Measurements from ENCODE around the gene WDR1. TPM values are rescaled to one million over a fixed set of nuclear protein-coding genes. Genes with fewer than 3 reads are reported as not detected.

The WDR1 gene
- total and polyA plus RNA-seq, 2 of the 13 experiments (the other 11 are each of a cell fraction or from before 2014, with no cell fraction given) = 106 to 198 TPM

- 96% methylated on average over 7 of the region's 7 CpGs for WGBS (ENCODE audit: low lambda C conversion rate)
- Histone ChIP-seq H3K27ac (ENCODE audit: extremely low read length, insufficient read depth, low read length) (no peak overlapping the region), H3K4me2 (ENCODE audit: low read depth, low read length) (no peak overlapping the region), H2AFZ (ENCODE audit: low read length) (no peak overlapping the region), H3K36me3 (replicated peaks in 1 of 2; ENCODE audit: control insufficient read depth in 1 of 2, insufficient read depth in 2 of 2, low read length in 2 of 2) (peaks cover 17 to 41% of the 10 kb centered on the region in 2 experiments; a peak in 4 of 5 replicates), H4K20me1 (ENCODE audit: insufficient read depth, low read length) (no peaks in the 10 kb centered on the region), H3K9me3 (ENCODE audit: low read length) (no peaks in the 10 kb centered on the region), H3K27me3 (ENCODE audit: control insufficient read depth in 1 of 2, insufficient read depth in 2 of 2, low read length in 2 of 2) (no peaks in the 10 kb centered on the region), H3K79me2 (ENCODE audit: insufficient read depth, low read length) (no peaks in the 10 kb centered on the region), H3K4me3 (replicated peaks in 1 of 3; ENCODE audit: insufficient read depth in 1 of 3, low read depth in 2 of 3, low read length in 3 of 3) (no peak overlapping the region), H3K4me1 (ENCODE audit: insufficient read depth, low read length) (peaks cover 12% of the 10 kb centered on the region), H3K9ac (ENCODE audit: insufficient read depth, low read depth, low read length) (no peak overlapping the region)
- BruUV-seq (replicated peaks) = no TSS peak
- ChIA-PET CTCF (ENCODE audit: low intra/inter-chr PET ratio, low total read pairs) (no interaction called here), POLR2A (no interaction called here)
- TF ChIP-seq POLR2AphosphoS5 (IDR thresholded peaks at IDR 0.05; ENCODE audit: low read depth, low read length) = 0 out of 2 replicates have a peak, but pooled peaks have one; percentile 4
- TF ChIP-seq POLR2AphosphoS2 (IDR thresholded peaks at IDR 0.05; ENCODE audit: low read depth, low read length) = 0 out of 2 replicates have a peak, but pooled peaks have one; percentile 47
- TF ChIP-seq RBM22 (optimal IDR thresholded peaks at IDR 0.05; ENCODE audit: low read length) = peak; percentile 72
- no peak for TF ChIP-seq ZNF780A (CRISPR knock-in tag; IDR thresholded peaks at IDR 0.05)
- ATAC-seq (no peak), DNase-seq (ENCODE audit: low spot score) (no peak), FAIRE-seq (no peak)
- in situ Hi-C loops (cut with HindIII; ENCODE audit: extremely low pct_ligation_motif_present, low pct_unique_long_range_greater_than_20kb) (no loop called here), intact Hi-C loops (cut with micrococcal nuclease; ENCODE audit: unreplicated experiment) (no loop called here)
Observed at GRCh38 chr4:10072420-10073017, 44.1 kb downstream of the WDR1 start.

DNA sequence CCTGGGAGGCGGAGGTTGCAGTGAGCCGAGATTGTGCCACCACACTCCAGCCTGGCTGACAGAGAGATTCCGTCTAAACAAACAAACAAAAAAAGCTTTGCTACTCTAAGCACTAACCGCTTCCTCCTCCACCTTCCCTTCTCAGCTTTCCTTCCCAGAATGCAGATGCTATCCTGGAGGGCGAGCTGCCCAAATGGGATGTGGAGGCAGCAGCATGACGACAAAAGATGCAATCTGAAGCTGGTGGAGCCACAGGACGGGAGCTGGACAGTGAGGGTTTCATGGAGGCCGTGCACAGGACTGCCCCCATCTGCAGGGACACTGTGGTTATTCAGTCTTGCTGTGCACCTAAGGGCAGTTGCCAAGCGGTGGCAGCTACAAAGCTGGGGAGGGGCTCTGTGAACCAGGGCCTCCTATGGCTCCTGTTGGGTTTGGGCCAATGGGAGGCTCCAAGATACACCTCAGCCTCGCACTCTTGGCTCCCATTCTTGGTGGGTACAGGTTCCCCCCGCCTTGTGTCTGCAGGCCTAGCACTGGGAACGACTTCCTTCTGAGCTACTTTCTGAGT, 47.4 kb downstream of the WDR1 start:
- Histone ChIP-seq H3K9ac (ENCODE audit: insufficient read depth, low read depth, low read length) (no peak overlapping the region), H3K36me3 (replicated peaks in 1 of 2; ENCODE audit: control insufficient read depth in 1 of 2, insufficient read depth in 2 of 2, low read length in 2 of 2) (peaks cover 3 to 7% of the 10 kb centered on the region in 2 experiments; a peak in 2 of 5 replicates), H3K79me2 (ENCODE audit: insufficient read depth, low read length) (no peaks in the 10 kb centered on the region), H3K27ac (ENCODE audit: extremely low read length, insufficient read depth, low read length) (no peak overlapping the region), H4K20me1 (ENCODE audit: insufficient read depth, low read length) (no peaks in the 10 kb centered on the region), H3K4me2 (ENCODE audit: low read depth, low read length) (no peak overlapping the region), H2AFZ (ENCODE audit: low read length) (no peak overlapping the region), H3K27me3 (ENCODE audit: control insufficient read depth in 1 of 2, insufficient read depth in 2 of 2, low read length in 2 of 2) (no peaks in the 10 kb centered on the region), H3K9me3 (ENCODE audit: low read length) (no peaks in the 10 kb centered on the region), H3K4me3 (replicated peaks in 1 of 3; ENCODE audit: insufficient read depth in 1 of 3, low read depth in 2 of 3, low read length in 3 of 3) (no peak overlapping the region), H3K4me1 (ENCODE audit: insufficient read depth, low read length) (peaks cover 13% of the 10 kb centered on the region)
- no TSS peak for BruUV-seq (replicated peaks)
- CTCF ChIA-PET (ENCODE audit: low intra/inter-chr PET ratio, low total read pairs) = no interaction called here
- in situ Hi-C loops (cut with HindIII; ENCODE audit: extremely low pct_ligation_motif_present, low pct_unique_long_range_greater_than_20kb) (no loop called here), intact Hi-C loops (cut with micrococcal nuclease; ENCODE audit: unreplicated experiment) (no loop called here)
- FAIRE-seq = no peak
- DNase-seq (ENCODE audit: low spot score) = no peak
- 92% methylated on average over 11 of the region's 12 CpGs for WGBS (ENCODE audit: low lambda C conversion rate)
- POLR2A ChIA-PET = no interaction called here
- ATAC-seq = peak; percentile 47
- no peak for TF ChIP-seq ARNTL (CRISPR knock-in tag; IDR thresholded peaks at IDR 0.05)
- no peak for TF ChIP-seq ZNF878 (CRISPR knock-in tag; IDR thresholded peaks at IDR 0.05)
- TF ChIP-seq, protein P1, sequence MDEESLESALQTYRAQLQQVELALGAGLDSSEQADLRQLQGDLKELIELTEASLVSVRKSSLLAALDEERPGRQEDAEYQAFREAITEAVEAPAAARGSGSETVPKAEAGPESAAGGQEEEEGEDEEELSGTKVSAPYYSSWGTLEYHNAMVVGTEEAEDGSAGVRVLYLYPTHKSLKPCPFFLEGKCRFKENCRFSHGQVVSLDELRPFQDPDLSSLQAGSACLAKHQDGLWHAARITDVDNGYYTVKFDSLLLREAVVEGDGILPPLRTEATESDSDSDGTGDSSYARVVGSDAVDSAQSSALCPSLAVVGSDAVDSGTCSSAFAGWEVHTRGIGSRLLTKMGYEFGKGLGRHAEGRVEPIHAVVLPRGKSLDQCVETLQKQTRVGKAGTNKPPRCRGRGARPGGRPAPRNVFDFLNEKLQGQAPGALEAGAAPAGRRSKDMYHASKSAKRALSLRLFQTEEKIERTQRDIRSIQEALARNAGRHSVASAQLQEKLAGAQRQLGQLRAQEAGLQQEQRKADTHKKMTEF (CRISPR knock-in tag; IDR thresholded peaks at IDR 0.05) = no peak
- no peak for TF ChIP-seq ONECUT2 (CRISPR knock-in tag; IDR thresholded peaks at IDR 0.05)
- TF ChIP-seq ZNF253 (CRISPR knock-in tag; IDR thresholded peaks at IDR 0.05; ENCODE audit: borderline replicate concordance) = no peak
- TF ChIP-seq SP5 (CRISPR knock-in tag; IDR thresholded peaks at IDR 0.05; ENCODE audit: borderline replicate concordance, low read depth) = no peak
- no peak for TF ChIP-seq GABPB1 (CRISPR knock-in tag; IDR thresholded peaks at IDR 0.05)
- no peak for TF ChIP-seq ZNF577 (CRISPR knock-in tag; IDR thresholded peaks at IDR 0.05; ENCODE audit: borderline replicate concordance, low read depth)
- no peak for TF ChIP-seq ZNF256 (CRISPR knock-in tag; conservative IDR thresholded peaks at IDR 0.05)
- TF ChIP-seq, protein P2, sequence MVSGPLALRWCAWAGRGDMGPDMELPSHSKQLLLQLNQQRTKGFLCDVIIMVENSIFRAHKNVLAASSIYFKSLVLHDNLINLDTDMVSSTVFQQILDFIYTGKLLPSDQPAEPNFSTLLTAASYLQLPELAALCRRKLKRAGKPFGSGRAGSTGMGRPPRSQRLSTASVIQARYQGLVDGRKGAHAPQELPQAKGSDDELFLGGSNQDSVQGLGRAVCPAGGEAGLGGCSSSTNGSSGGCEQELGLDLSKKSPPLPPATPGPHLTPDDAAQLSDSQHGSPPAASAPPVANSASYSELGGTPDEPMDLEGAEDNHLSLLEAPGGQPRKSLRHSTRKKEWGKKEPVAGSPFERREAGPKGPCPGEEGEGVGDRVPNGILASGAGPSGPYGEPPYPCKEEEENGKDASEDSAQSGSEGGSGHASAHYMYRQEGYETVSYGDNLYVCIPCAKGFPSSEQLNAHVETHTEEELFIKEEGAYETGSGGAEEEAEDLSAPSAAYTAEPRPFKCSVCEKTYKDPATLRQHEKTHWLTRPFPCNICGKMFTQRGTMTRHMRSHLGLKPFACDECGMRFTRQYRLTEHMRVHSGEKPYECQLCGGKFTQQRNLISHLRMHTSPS (CRISPR knock-in tag; IDR thresholded peaks at IDR 0.05; ENCODE audit: low read depth) = no peak
- no peak for TF ChIP-seq ETV5 (CRISPR knock-in tag; IDR thresholded peaks at IDR 0.05; ENCODE audit: borderline replicate concordance)
- no peak for TF ChIP-seq IRF2 (CRISPR knock-in tag; IDR thresholded peaks at IDR 0.05)
